Neuronal stem cell (in vitro differentiated cells): Measurements from ENCODE around the gene SPSB1.

ENCODE experiments used
- DNase-seq: peaks from one replicate; pipeline ENCODE4 v3.0.0-alpha.2; 2013; ENCODE audit warnings: low spot score
- H2AFZ ChIP-seq: one replicate; pipeline ENCODE4 v1.6.1; 2013; ENCODE audit warnings: mild to moderate bottlenecking, low read length, inconsistent platforms
- H2AK5ac ChIP-seq: 2 replicates; pipeline ENCODE4 v1.6.1; 2013; ENCODE audit warnings: low read depth, mild to moderate bottlenecking, inconsistent platforms, low read length, moderate library complexity, mixed read lengths
- H2BK120ac ChIP-seq: 2 replicates; pipeline ENCODE4 v1.6.1; 2013; ENCODE audit warnings: low read depth, mild to moderate bottlenecking, inconsistent platforms, low read length, moderate library complexity, mixed read lengths
- H2BK12ac ChIP-seq: one replicate; pipeline ENCODE4 v1.6.1; 2013; ENCODE audit warnings: low read length, inconsistent platforms
- H2BK15ac ChIP-seq: 2 replicates; pipeline ENCODE4 v1.6.1; 2013; ENCODE audit warnings: mild to moderate bottlenecking, low read length, inconsistent platforms, mixed read lengths
- H2BK5ac ChIP-seq: one replicate; pipeline ENCODE4 v1.6.1; 2013; ENCODE audit warnings: inconsistent platforms, mild to moderate bottlenecking, low read length, moderate library complexity
- H3K14ac ChIP-seq: one replicate; pipeline ENCODE4 v1.6.1; 2013; ENCODE audit warnings: low read length, inconsistent platforms
- H3K18ac ChIP-seq: 2 replicates; pipeline ENCODE4 v1.6.1; 2013; ENCODE audit warnings: low read length, inconsistent platforms
- H3K23ac ChIP-seq: 2 replicates; pipeline ENCODE4 v1.6.1; 2013; ENCODE audit warnings: low read depth, mild to moderate bottlenecking, mixed read lengths, low read length, inconsistent platforms; ENCODE audit not compliant: poor library complexity
- H3K27ac ChIP-seq: replicated peaks from 3 replicates; pipeline ENCODE4 v1.5.1; 2013; ENCODE audit warnings: low read length, inconsistent platforms
- H3K27me3 ChIP-seq, 3 experiments: 2 replicates each; pipeline ENCODE4 v1.6.1; 2013; ENCODE audit warnings: low read length in 3 of 3, mild to moderate bottlenecking in 2 of 3, inconsistent platforms in 1 of 3, low read depth in 1 of 3, mixed read lengths in 1 of 3, moderate library complexity in 1 of 3; ENCODE audit not compliant: control insufficient read depth in 3 of 3, insufficient read depth in 3 of 3
- H3K36me3 ChIP-seq, 2 donors: replicated peaks in 1 of 2; 2 replicates each; pipeline ENCODE4 v1.6.1; 2013; ENCODE audit warnings: low read length in 2 of 2; ENCODE audit not compliant: control insufficient read depth in 2 of 2, insufficient read depth in 2 of 2
- H3K4ac ChIP-seq: 2 replicates; pipeline ENCODE4 v1.6.1; 2013; ENCODE audit warnings: inconsistent platforms, mild to moderate bottlenecking, low read length, moderate library complexity
- H3K4me1 ChIP-seq, 2 donors: 1 replicate in 1 of 2; 2 replicates in 1 of 2; pipeline ENCODE4 v1.6.1; 2013; ENCODE audit warnings: low read length in 2 of 2, low read depth in 1 of 2; ENCODE audit not compliant: control insufficient read depth in 2 of 2, insufficient read depth in 1 of 2
- H3K4me2 ChIP-seq: one replicate; pipeline ENCODE4 v1.6.1; 2013; ENCODE audit warnings: mild to moderate bottlenecking, low read length, inconsistent platforms; ENCODE audit not compliant: insufficient read depth, poor library complexity, severe bottlenecking
- H3K4me3 ChIP-seq, 2 donors: 2 replicates each; pipeline ENCODE4 v1.5.1; 2013; ENCODE audit warnings: low read length in 2 of 2, mild to moderate bottlenecking in 2 of 2, inconsistent platforms in 1 of 2, moderate library complexity in 1 of 2
- H3K79me1 ChIP-seq: one replicate; pipeline ENCODE4 v1.6.1; 2013; ENCODE audit warnings: low read depth, mild to moderate bottlenecking, inconsistent platforms, low read length, moderate library complexity
- H3K9ac ChIP-seq: one replicate; pipeline ENCODE4 v1.6.1; 2013; ENCODE audit warnings: mild to moderate bottlenecking, low read depth, low read length, inconsistent platforms; ENCODE audit not compliant: poor library complexity
- H3K9me3 ChIP-seq, 2 donors: replicated peaks in 1 of 2; 2 replicates each; pipeline versions ENCODE3 to v1.6.1; 2013; ENCODE audit warnings: low read length in 2 of 2, mild to moderate bottlenecking in 2 of 2, inconsistent platforms in 1 of 2, low read depth in 1 of 2, mixed read lengths in 1 of 2, moderate library complexity in 1 of 2; ENCODE audit not compliant: control insufficient read depth in 2 of 2, insufficient read depth in 1 of 2
- H4K8ac ChIP-seq: one replicate; pipeline ENCODE4 v1.6.1; 2013; ENCODE audit warnings: low read depth, mild to moderate bottlenecking, inconsistent platforms, low read length, moderate library complexity
- H4K91ac ChIP-seq: one replicate; pipeline ENCODE4 v1.6.1; 2013; ENCODE audit warnings: low read length, low read depth, mild to moderate bottlenecking, inconsistent platforms; ENCODE audit not compliant: poor library complexity
- WGBS, 2 donors: extraction: QIAGEN DNeasy Blood & Tissue Kit; methylation state at CpG; one replicate each; pipeline ENCODE4 v1.1.7; 2013; ENCODE audit warnings: missing lambda C conversion rate in 2 of 2, mixed read lengths in 1 of 2; ENCODE audit not compliant: insufficient read length in 2 of 2, insufficient replicate concordance in 1 of 2; ENCODE audit errors: extremely low coverage in 2 of 2; 5-methylcytosine and 5-hydroxymethylcytosine counted together

The SPSB1 gene

GRCh38 chr1:9352377-9353134, 59.9 kb downstream of the SPSB1 start:
- no CpG with 5 or more reads among the region's 22 CpGs for WGBS, 2 donors
- DNase-seq, result no peak
- no peak overlapping the region for H2BK12ac ChIP-seq

GRCh38 chr1:9355503-9355902, 62.8 kb downstream of the SPSB1 start:
- no peak overlapping the region for H2AFZ ChIP-seq

More at GRCh38 chr1:9352377-9353134, 59.9 kb downstream of the SPSB1 start:
- no peak overlapping the region for H2BK15ac ChIP-seq
- no peak overlapping the region for H3K9ac ChIP-seq
- no peak overlapping the region for H3K27ac ChIP-seq
- no peak overlapping the region for H3K4me3 ChIP-seq
- no peak overlapping the region for H3K18ac ChIP-seq
- H3K14ac ChIP-seq, result no peak overlapping the region
- no peak overlapping the region for H3K23ac ChIP-seq
- peaks cover 0 to 32% (median 0%) of the 10 kb centered on the region in 3 experiments for H3K27me3 ChIP-seq
- no peak overlapping the region for H4K91ac ChIP-seq
- H4K8ac ChIP-seq, result no peak overlapping the region
- H2AFZ ChIP-seq, result no peak overlapping the region
- H3K9me3 ChIP-seq, result peaks cover 0 to 2% of the 10 kb centered on the region in 2 donors
- peaks cover 0 to 2% of the 10 kb centered on the region in 2 donors for H3K36me3 ChIP-seq
- H2AK5ac ChIP-seq, result no peak overlapping the region
- H3K4me2 ChIP-seq, result no peak overlapping the region
- H2BK120ac ChIP-seq, result no peak overlapping the region
- H3K4me1 ChIP-seq, result peaks cover 0 to 6% of the 10 kb centered on the region in 2 donors
- H2BK5ac ChIP-seq, result no peak overlapping the region
- H3K4ac ChIP-seq, result no peak overlapping the region
- H3K79me1 ChIP-seq, result no peaks in the 10 kb centered on the region

DNA sequence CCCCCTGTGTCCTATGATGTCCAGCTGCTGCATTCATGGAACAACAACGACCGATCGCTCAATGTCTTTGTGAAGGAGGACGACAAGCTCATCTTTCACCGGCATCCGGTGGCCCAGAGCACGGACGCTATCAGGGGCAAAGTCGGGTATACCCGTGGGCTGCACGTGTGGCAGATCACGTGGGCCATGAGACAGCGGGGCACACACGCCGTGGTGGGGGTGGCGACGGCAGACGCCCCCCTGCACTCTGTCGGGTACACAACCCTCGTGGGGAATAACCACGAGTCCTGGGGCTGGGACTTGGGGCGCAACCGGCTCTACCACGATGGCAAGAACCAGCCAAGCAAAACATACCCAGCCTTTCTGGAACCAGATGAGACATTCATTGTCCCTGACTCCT, 63.3 kb downstream of the SPSB1 start:
- DNase-seq, result no peak
- Histone ChIP-seq H4K91ac (no peak overlapping the region), H4K8ac (no peak overlapping the region), H3K4me2 (no peak overlapping the region), H2BK15ac (no peak overlapping the region), H3K36me3 (peaks cover 0 to 2% of the 10 kb centered on the region in 2 donors), H3K9ac (no peak overlapping the region), H2BK5ac (peak overlapping the region; percentile 46), H3K4me1 (peaks cover 0 to 4% of the 10 kb centered on the region in 2 donors), H3K18ac (no peak overlapping the region), H2BK12ac (no peak overlapping the region), H3K79me1 (no peaks in the 10 kb centered on the region), H3K9me3 (no peaks in the 10 kb centered on the region), H3K27me3 (peaks cover 0 to 17% (median 0%) of the 10 kb centered on the region in 3 experiments), H3K4me3 (no peak overlapping the region), H2BK120ac (no peak overlapping the region), H2AK5ac (no peak overlapping the region), H3K27ac (no peak overlapping the region), H3K23ac (no peak overlapping the region), H3K4ac (no peak overlapping the region), H2AFZ (no peak overlapping the region), H3K14ac (no peak overlapping the region)
- WGBS, 2 donors, result no CpG with 5 or more reads among the region's 24 CpGs

More at GRCh38 chr1:9355503-9355902, 62.8 kb downstream of the SPSB1 start:
- DNase-seq, result no peak
- Histone ChIP-seq H3K18ac (peak overlapping the region; percentile 8), H2BK5ac (peak overlapping the region; percentile 46), H3K27ac (no peak overlapping the region), H2BK12ac (no peak overlapping the region), H4K8ac (no peak overlapping the region), H3K79me1 (no peaks in the 10 kb centered on the region), H3K23ac (peak overlapping the region; percentile 8), H3K4me3 (no peak overlapping the region), H3K36me3 (peaks cover 0 to 2% of the 10 kb centered on the region in 2 donors), H3K9me3 (no peaks in the 10 kb centered on the region), H4K91ac (no peak overlapping the region), H3K4ac (no peak overlapping the region), H3K4me1 (peaks cover 0 to 4% of the 10 kb centered on the region in 2 donors), H2AK5ac (no peak overlapping the region), H3K9ac (no peak overlapping the region), H2BK120ac (no peak overlapping the region), H3K14ac (peak overlapping the region; percentile 75), H3K27me3 (peaks cover 0 to 19% (median 0%) of the 10 kb centered on the region in 3 experiments), H3K4me2 (no peak overlapping the region), H2BK15ac (no peak overlapping the region)
- WGBS, 2 donors, result no CpG with 5 or more reads among the region's 16 CpGs

GRCh38 chr1:9356829-9357466, 64.3 kb downstream of the SPSB1 start:
- Histone ChIP-seq H2BK120ac (no peak overlapping the region), H2BK12ac (no peak overlapping the region), H3K9ac (no peak overlapping the region), H3K4me2 (no peak overlapping the region), H3K14ac (no peak overlapping the region), H3K27me3 (peaks cover 0 to 11% (median 0%) of the 10 kb centered on the region in 3 experiments), H3K23ac (no peak overlapping the region), H3K4me3 (no peak overlapping the region), H3K4ac (no peak overlapping the region), H3K27ac (no peak overlapping the region), H2AK5ac (no peak overlapping the region), H4K91ac (no peak overlapping the region), H3K18ac (no peak overlapping the region), H4K8ac (no peak overlapping the region), H3K36me3 (peaks cover 0 to 2% of the 10 kb centered on the region in 2 donors), H2AFZ (no peak overlapping the region), H2BK5ac (no peak overlapping the region), H3K79me1 (no peaks in the 10 kb centered on the region), H3K4me1 (peaks cover 0 to 4% of the 10 kb centered on the region in 2 donors), H2BK15ac (no peak overlapping the region), H3K9me3 (no peaks in the 10 kb centered on the region)
- DNase-seq, result no peak
- WGBS, 2 donors, result 100% methylated on average over 1 of the region's 2 CpGs
